EH (cell line): ENCODE results near the gene MITF.

Source experiments
- DNase-seq: peaks from one replicate; pipeline ENCODE4 v3.0.0-alpha.2; 2015; ENCODE audit warnings: low read depth

Gene MITF

DNA sequence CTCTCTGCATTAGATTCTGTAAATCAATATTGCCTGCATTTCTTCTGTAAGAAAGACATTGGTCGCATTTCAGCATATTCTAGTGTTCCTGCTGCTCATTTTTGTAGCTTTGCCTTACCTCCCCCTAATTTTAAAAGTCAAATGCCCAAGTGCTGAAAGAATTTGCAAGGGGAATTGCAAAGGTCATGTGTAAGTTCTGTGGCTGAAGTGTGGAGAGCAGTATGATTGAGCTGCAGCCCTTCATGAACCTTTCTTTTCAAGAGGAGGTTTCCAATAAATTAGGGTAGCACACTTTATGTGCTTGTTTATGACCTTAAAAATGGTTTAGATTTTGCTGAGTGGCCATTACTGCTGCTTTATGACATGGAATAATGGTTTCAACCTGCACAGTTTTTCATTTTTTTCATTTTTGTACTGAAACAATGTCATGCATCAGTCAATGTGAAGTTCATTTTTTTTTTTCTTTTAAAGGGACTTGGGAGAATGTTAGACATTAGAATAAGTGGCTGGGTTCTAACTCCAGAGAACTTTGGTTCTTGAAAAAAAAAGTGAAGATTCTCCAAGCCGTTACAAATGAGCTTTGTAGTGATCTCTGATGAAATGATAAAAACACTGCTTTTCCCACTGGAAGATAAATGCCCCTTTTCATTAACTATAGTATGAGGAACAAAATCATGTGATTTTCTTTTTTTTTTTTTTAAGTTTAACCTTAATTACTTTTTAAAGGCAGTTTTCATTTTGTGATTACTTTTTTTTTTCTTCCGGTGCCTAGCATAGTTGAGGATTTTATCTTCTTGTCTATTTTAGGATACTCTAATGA, 99.6 kb downstream of the MITF start:
- DNase-seq: no peak

- no peak for DNase-seq
Observed at GRCh38 chr3:69842351-69842750, 103.1 kb downstream of the MITF start.

DNA sequence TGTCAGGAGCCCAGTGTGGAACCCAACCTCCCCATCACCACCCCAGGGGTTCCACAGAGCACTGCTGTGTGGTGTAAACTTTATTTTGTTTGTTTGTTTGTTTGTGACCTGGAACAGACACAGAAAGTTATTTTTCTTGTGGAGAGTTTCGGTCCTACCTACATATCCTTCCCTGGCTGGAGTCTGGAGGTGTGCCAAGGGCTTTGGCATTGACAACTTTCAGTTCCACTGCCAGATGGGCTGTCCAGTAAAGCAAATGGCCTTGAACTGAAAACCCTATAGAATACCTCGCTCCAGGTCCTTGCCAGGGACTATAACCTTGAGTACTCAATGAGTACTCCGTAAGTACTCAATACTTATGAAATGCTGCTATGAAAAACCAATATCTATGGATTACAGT, 103.5 kb downstream of the MITF start:
- DNase-seq: no peak

DNA sequence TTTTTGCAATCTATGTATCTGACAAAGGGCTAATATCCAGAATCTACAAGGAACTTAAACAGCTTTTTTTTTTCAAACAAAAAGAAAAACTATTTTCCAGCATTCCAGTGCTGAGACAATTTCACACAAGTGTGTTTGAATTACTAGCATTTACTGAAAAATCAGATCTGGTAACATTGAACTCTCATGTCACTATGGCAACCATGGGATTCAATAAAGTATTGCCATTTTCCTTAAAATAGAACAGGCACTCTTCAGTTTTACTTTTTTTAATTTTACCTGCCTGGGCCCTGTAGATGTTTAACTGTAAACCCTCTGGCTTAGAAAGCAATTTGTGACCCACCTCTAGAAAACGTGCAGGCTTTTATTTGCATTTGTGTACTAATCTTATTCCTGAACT, 105.4 kb downstream of the MITF start:
- no peak for DNase-seq

- no peak for DNase-seq
Observed at GRCh38 chr3:69847303-69847702, 108.0 kb downstream of the MITF start.

- DNase-seq: peak; percentile 86
Observed at GRCh38 chr3:69848113-69848512, 108.8 kb downstream of the MITF start.

DNA sequence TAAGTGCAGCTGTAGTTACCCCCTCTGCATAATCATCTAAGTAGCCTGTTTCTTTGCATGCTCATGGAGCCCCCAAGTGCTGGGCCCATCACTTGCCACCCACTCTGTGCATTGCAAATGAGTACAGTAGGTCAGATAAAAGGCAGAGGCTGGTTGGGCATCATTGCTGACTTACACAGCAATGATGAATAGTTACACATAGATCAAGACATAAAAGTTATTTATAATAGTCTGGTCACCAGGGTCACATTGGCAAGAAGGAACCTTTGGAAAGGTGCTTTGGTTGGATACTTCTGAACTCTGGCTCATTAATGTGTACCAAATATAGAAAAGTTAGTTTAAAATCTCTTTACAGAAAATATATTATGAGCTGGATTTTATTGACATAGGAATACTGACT, 111.6 kb downstream of the MITF start:
- no peak for DNase-seq

GRCh38 chr3:69853027-69853426, 113.8 kb downstream of the MITF start:
- no peak for DNase-seq

- DNase-seq: peak; percentile 52
Observed at GRCh38 chr3:69855436-69856162, 116.3 kb downstream of the MITF start.

DNA sequence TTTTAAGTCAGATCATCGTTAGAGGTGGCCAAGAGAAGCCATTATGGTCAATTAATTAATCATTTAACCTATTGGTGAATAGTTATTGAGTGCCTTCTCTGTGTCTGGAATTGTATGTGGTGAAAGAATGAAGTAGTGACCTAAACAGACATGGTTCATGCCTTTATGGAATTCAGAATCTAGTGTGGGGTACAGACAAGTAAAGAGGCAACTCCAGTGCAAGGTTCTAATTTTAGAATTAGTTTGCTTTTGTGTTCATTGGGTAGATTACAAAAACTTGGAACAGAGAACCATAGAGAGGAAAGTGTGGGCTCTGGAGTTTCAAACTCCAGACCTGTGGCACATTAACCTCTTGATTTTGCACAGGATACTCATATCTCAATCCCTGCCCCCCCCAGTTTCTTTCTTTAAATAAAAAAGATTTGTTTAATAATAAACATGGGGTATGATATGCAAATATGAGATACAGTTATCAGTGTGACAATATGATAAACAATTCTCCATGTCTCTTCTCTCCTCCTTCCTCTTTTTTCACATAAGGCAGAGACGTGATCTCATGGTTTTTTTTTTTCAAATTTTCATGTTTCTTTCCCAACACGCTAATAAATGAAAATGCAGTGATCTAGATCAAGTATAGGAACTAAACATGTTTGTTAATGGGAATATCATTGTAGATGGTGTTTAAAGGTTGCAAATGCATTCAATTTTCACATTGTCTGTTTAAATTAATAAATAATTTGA, 117.9 kb downstream of the MITF start:
- DNase-seq: no peak

DNA sequence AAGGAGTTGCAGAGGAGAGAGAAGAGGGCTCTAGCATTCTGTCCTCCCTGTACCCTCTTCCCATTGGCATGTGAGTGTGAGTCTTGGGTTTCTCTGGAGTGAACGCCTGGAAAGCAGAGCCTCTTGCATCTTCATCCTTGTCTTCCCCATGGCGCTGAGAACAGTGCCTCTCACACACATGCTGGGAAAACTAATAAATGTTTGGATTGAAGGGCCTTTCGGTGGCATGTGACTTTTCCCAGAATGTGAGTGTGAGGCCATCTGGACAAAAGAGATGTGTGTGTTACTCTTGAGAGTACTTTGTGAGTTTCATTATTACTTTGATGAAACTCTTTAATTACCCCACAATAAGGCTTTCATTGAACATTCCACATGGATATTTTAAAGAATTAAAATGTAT, 122.3 kb downstream of the MITF start:
- no peak for DNase-seq

- DNase-seq: no peak
Observed at GRCh38 chr3:69864141-69864540, 124.9 kb downstream of the MITF start.

DNA sequence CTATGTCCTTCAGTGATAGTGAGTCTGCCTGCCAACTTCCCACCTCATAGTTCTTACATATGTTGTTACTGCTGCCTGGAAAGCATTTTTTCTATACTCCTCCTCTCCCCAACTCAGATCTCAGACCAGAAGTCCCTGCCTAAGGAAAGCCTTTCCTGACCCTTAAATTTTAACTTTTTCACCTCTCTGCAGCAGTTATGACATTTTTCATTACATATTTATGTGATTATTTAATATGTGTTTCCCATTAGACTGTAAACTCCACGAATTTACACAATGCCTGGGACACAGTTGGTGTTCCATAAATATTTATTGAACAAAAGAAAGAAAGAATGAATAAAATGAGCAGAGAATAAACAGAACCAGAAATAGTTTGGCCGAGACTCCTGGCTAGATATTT, 125.5 kb downstream of the MITF start:
- peak; percentile 37 for DNase-seq

DNA sequence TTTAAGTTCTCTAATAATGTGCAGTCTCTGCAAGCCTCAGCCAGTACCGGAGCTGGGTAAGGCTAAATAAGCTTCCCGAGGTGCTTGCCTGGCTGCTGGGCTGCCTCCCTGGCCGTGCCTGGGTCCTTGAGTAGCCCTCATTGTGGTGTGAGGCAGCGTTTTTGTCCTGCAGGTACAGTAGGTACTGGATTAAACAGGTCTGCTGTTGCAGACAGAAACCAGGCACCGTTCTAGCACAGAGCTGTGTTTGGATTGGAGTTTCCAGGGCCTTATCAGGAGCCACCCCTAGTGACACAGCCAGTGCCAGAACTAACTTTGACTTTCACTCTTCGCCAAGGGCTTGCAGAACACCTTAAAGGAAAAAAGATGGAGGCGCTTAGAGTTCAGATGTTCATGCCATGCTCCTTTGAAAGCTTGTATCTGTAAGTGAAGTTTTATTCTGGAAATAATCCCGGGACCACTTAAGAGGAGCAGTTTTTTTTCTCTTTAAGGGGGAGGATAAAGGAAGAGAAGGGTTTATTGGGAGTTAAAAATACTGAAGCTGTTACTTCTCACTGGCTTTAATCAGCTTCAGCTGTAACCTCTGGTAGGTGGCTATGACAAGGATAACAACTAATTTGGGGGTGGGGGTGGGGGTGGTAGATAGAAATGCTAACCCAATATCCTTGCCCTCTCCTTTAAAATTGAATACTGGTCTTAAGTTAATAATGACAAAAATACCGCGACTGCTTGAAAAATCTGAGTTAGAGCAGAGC, 126.8 kb downstream of the MITF start:
- DNase-seq: peak; percentile 28

GRCh38 chr3:69866988-69867720, 127.9 kb downstream of the MITF start:
- DNase-seq: peak; percentile 69

DNA sequence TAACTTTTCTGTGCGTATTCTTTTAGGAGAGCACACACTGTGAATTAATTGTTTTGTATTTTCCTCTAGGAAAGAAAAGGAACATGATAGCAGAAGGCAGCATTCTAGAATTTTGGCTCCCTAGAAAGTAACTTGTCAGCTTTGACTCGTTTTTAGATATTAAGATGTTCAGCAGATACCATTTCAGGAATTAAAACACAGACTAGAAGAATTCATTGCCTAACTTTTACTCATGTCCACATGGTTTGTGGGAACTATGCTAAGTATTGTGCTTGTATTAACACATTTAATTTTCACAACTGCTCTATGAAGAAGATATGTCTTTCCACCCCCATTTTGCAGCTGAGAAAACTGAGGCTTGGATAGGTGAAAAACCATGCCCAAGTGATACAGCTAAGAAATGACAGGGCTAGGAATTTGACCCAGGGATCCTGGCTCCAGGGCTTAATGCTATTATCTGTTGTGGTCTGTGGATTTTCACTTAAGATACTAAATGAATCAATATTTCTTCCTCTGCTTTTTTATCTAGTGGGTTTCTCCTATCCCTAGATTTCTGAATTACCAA, 128.8 kb downstream of the MITF start:
- DNase-seq: peak; percentile 74

GRCh38 chr3:69868841-69869420, 129.7 kb downstream of the MITF start:
- no peak for DNase-seq

- DNase-seq: peak; percentile 76
Observed at GRCh38 chr3:69869643-69870042, 130.4 kb downstream of the MITF start.

DNA sequence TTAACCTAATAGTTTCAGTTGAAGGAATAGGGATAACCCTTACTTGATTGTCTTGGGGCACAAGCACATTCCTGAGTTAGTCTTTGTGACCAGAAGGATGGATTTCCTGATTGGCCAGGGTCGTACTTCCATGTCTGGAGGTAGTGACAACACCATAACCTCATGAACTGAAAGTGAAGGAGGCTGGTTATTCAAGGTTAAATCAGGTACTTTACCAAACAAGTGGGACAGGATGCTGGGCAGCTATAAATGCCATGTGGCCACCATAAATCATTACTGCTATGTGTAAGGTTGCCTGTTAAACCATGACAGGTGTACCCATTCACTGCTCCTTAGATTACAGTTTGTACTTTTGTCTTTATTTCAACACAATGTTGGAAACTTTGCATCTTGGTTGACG, 132.0 kb downstream of the MITF start:
- DNase-seq: no peak

- DNase-seq: no peak
Observed at GRCh38 chr3:69871868-69872267, 132.6 kb downstream of the MITF start.
